ENCODE measurements around the gene YY1. TPM values are rescaled to one million over a fixed set of nuclear protein-coding genes. Genes with fewer than 3 reads are reported as not detected.

Gene YY1
- total and polyA plus RNA-seq, 2 of the 8 experiments (the other 6 are each of a cell fraction or from before 2014, with no cell fraction given), result 26.4 to 106 TPM

DNA sequence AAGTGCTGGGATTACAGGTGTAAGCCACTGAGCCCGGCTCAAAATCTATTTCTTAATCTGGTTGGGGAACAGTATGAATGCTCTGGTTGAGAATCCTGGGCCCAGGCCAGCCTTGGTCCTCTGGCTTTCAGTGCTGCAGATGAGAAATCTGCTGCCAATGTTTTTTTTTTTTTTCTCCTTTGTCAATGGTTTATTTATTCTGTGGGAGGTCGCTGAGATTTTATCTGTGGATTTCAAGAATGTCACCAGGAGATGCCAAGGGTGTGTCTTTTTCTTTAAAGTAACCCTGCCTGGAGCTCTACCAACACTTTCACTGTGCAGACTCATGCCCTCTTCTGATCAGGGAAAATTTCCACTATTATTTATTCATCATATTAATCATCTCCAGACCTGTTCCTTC, 63.7 kb downstream of the YY1 start:
- 75% methylated on average over 2 of the region's 2 CpGs; no CpG with 5 or more reads in 1 of the 2 experiments for WGBS, 2 experiments (ENCODE audit: extremely low coverage in 1 of 2, insufficient coverage in 1 of 2, insufficient read length in 1 of 2, insufficient replicate concordance in 2 of 2, low coverage in 1 of 2, low lambda C conversion rate in 2 of 2, missing lambda C conversion rate in 1 of 2)
- POLR2A ChIA-PET (ENCODE audit: partially characterized antibody), result interaction anchor here (0.7 to 14.7 kb wide), 5 partner anchors 12 to 105 kb away, joined by 3 to 200 read pairs (median 4); no protein-coding TSS in a partner anchor

More for the DNA sequence above, 63.7 kb downstream of the YY1 start:
- H3K79me1 ChIP-seq (ENCODE audit: low read depth, low read length), result peaks cover 16% of the 10 kb centered on the region
- peaks cover 10 to 19% (median 13%) of the 10 kb centered on the region in 4 experiments for H3K4me1 ChIP-seq (replicated peaks in 1 of 4; ENCODE audit: control insufficient read depth in 3 of 4, insufficient read depth in 4 of 4, low read length in 3 of 4)
- no peak overlapping the region for H3K9ac ChIP-seq (replicated peaks in 1 of 4; ENCODE audit: extremely low read depth in 1 of 4, low read depth in 3 of 4, low read length in 3 of 4)
- H3K4me2 ChIP-seq (ENCODE audit: insufficient read depth in 1 of 2, low read depth in 2 of 2, low read length in 2 of 2), result no peak overlapping the region
- peaks cover 0 to 21% (median 3%) of the 10 kb centered on the region in 4 experiments; a peak in 4 of 8 replicates for H3K36me3 ChIP-seq (ENCODE audit: control insufficient read depth in 2 of 4, insufficient read depth in 4 of 4, low read length in 3 of 4)
- H2BK15ac ChIP-seq (ENCODE audit: low read length), result no peak overlapping the region
- H2BK12ac ChIP-seq (ENCODE audit: low read depth, low read length), result no peak overlapping the region
- H2BK120ac ChIP-seq (replicated peaks; ENCODE audit: low read depth, low read length), result no peak overlapping the region
- peaks cover 18% of the 10 kb centered on the region; the same call in 1 of the 2 replicates for H3K23me2 ChIP-seq (ENCODE audit: low read depth, low read length)
- H4K8ac ChIP-seq (ENCODE audit: extremely low read depth, insufficient read depth, low read length), result no peak overlapping the region
- H3K79me2 ChIP-seq (ENCODE audit: control insufficient read depth in 1 of 2, insufficient read depth in 2 of 2, low read length in 2 of 2), result peaks cover 6 to 58% of the 10 kb centered on the region in 2 experiments; a peak in 3 of 4 replicates
- H3K23ac ChIP-seq (ENCODE audit: insufficient read length), result no peak overlapping the region
- H2BK5ac ChIP-seq (ENCODE audit: low read depth, low read length), result no peak overlapping the region
- no peak for DNase-seq (ENCODE audit: low read depth in 1 of 2, low spot score in 2 of 2)
- no peak overlapping the region for H3K56ac ChIP-seq (replicated peaks; ENCODE audit: insufficient read length, low read depth, low read length)
- H3K14ac ChIP-seq (ENCODE audit: insufficient read length), result no peak overlapping the region
- no peak overlapping the region for H3K18ac ChIP-seq (ENCODE audit: extremely low read depth, low read length)
- CTCF ChIA-PET (ENCODE audit: partially characterized antibody), result interaction anchor here (0.7 to 1.7 kb wide), 12 partner anchors 8 to 70 kb away, joined by 3 to 9 read pairs (median 4); no protein-coding TSS in a partner anchor
- no peaks in the 10 kb centered on the region; a peak in 1 of 7 replicates for H3K27me3 ChIP-seq (replicated peaks in 1 of 4; ENCODE audit: control insufficient read depth in 3 of 4, extremely low read depth in 1 of 4, insufficient read depth in 3 of 4, low read length in 3 of 4)
- no peak overlapping the region for H3K4me3 ChIP-seq (ENCODE audit: extremely low read depth in 1 of 4, insufficient read depth in 2 of 4, low read depth in 3 of 4, low read length in 4 of 4)
- H2BK20ac ChIP-seq (ENCODE audit: low read length), result no peak overlapping the region
- H4K5ac ChIP-seq (ENCODE audit: insufficient read length, low read depth, low read length), result no peak overlapping the region
- H2AFZ ChIP-seq (ENCODE audit: low read length), result no peak overlapping the region
- peaks cover 21 to 22% of the 10 kb centered on the region in 2 experiments for H4K20me1 ChIP-seq (replicated peaks in 1 of 2; ENCODE audit: control insufficient read depth in 1 of 2, insufficient read depth in 2 of 2, low read length in 2 of 2)
- TF ChIP-seq HDAC2 (IDR thresholded peaks at IDR 0.05; ENCODE audit: borderline replicate concordance in 1 of 2, low read depth in 2 of 2, low read length in 2 of 2) (no peak), BACH1 (IDR thresholded peaks at IDR 0.05; ENCODE audit: low read length) (no peak), POLR2AphosphoS5 (IDR thresholded peaks at IDR 0.05; ENCODE audit: low read depth, low read length) (no peak), RBBP5 (IDR thresholded peaks at IDR 0.05; ENCODE audit: borderline replicate concordance, low read depth, low read length) (no peak), RNF2 (IDR thresholded peaks at IDR 0.05; ENCODE audit: borderline replicate concordance, low read depth, low read length, missing control alignments, poor library complexity, severe bottlenecking) (no peak), GABPA (IDR thresholded peaks at IDR 0.05; ENCODE audit: borderline replicate concordance, insufficient read depth, low read length) (no peak), EGR1 (IDR thresholded peaks at IDR 0.05; ENCODE audit: borderline replicate concordance, low read depth, low read length) (no peak), SAP30 (IDR thresholded peaks at IDR 0.05; ENCODE audit: insufficient read depth, insufficient replicate concordance, low read length) (no peak)
- TF ChIP-seq, protein P1, sequence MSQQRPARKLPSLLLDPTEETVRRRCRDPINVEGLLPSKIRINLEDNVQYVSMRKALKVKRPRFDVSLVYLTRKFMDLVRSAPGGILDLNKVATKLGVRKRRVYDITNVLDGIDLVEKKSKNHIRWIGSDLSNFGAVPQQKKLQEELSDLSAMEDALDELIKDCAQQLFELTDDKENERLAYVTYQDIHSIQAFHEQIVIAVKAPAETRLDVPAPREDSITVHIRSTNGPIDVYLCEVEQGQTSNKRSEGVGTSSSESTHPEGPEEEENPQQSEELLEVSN (IDR thresholded peaks at IDR 0.05), result no peak
- no peak overlapping the region for H2AK5ac ChIP-seq (ENCODE audit: low read depth, low read length)
- H4K91ac ChIP-seq (replicated peaks; ENCODE audit: insufficient read length, low read length), result no peak overlapping the region
- H3K9me3 ChIP-seq (ENCODE audit: insufficient read depth in 2 of 2, low read depth in 1 of 2, low read length in 1 of 2), result no peaks in the 10 kb centered on the region
- no peak for FAIRE-seq
- H3K4ac ChIP-seq (replicated peaks; ENCODE audit: insufficient read length, low read depth, low read length), result no peak overlapping the region
- H3K27ac ChIP-seq (ENCODE audit: low read depth, low read length), result no peak overlapping the region
